HEK293T (cell line): Measurements from ENCODE around the gene OSBPL8.

ENCODE experiments used
- BHLHE40 ChIP-seq: fragments of 450-650 bp; IDR thresholded peaks from 2 replicates; pipeline ENCODE4 v1.6.1; 2016; ENCODE audit warnings: mild to moderate bottlenecking, moderate library complexity, borderline replicate concordance
- FOXK2 ChIP-seq: fragments of 450-650 bp; IDR thresholded peaks from 2 replicates; pipeline ENCODE4 v1.6.1; 2016; ENCODE audit warnings: mild to moderate bottlenecking
- L3MBTL2 ChIP-seq: fragments of 450-650 bp; conservative IDR thresholded peaks from 2 replicates; pipeline ENCODE4 v1.6.1; 2016; ENCODE audit warnings: mild to moderate bottlenecking
- SP1 ChIP-seq: fragments of 450-650 bp; IDR thresholded peaks from 2 replicates; pipeline ENCODE4 v1.6.1; 2017
- SUZ12 ChIP-seq: fragments of 450-650 bp; IDR thresholded peaks from 2 replicates; pipeline ENCODE4 v1.6.1; 2016; ENCODE audit warnings: mild to moderate bottlenecking

DNA sequence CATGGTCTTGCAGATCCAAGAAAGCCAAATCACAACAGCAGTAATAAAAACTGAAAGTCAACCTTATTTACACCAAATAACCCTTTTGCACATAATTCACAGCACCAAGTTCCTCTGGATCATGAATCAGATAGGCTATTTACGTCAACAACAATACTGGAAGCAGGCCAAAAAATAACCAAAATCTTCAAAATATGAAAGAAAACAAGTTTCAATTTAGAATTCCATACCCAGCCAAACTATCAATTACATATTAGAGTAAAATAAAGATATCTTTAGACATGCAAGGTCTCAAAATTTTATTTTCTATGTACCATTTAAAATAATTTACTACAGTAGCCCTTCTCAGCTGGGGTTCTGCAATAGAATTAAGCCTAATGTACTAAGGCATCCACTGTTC is 134.6 kb downstream of the OSBPL8 start:
- TF ChIP-seq FOXK2 = no peak
- no peak for TF ChIP-seq SUZ12
- TF ChIP-seq SP1 = no peak
- no peak for TF ChIP-seq BHLHE40
- TF ChIP-seq L3MBTL2 = no peak
